Dendritic cell treated with granulocyte-macrophage colony-stimulating factor and Interleukin-4, amounts not matched to agents 40 ng/mL and 50 ng/mL, for 4 days (primary cell): ENCODE measurements around the gene MCOLN3.

Source experiments
- H3K27ac Mint-ChIP-seq: one replicate; pipeline ENCODE4 v1.8.0; 2022; ENCODE audit warnings: mild to moderate bottlenecking, mixed read lengths
- H3K27me3 Mint-ChIP-seq: one replicate; pipeline ENCODE4 v1.8.0; 2022; ENCODE audit warnings: mild to moderate bottlenecking, mixed read lengths
- H3K36me3 Mint-ChIP-seq: one replicate; pipeline ENCODE4 v1.8.0; 2022; ENCODE audit warnings: low read depth, mixed read lengths
- H3K4me1 Mint-ChIP-seq: one replicate; pipeline ENCODE4 v1.8.0; 2022; ENCODE audit warnings: low read depth, mixed read lengths
- H3K4me3 Mint-ChIP-seq: one replicate; pipeline ENCODE4 v1.8.0; 2022; ENCODE audit warnings: mild to moderate bottlenecking, moderate library complexity, mixed read lengths
- H3K9me3 Mint-ChIP-seq: one replicate; pipeline ENCODE4 v1.8.0; 2022; ENCODE audit warnings: mixed read lengths
- intact Hi-C: fragments of 100-400 bp; cut with micrococcal nuclease; formaldehyde crosslinking; loops from one replicate; pipeline ENCODE4 v1.15.0; 2022

The MCOLN3 gene

DNA sequence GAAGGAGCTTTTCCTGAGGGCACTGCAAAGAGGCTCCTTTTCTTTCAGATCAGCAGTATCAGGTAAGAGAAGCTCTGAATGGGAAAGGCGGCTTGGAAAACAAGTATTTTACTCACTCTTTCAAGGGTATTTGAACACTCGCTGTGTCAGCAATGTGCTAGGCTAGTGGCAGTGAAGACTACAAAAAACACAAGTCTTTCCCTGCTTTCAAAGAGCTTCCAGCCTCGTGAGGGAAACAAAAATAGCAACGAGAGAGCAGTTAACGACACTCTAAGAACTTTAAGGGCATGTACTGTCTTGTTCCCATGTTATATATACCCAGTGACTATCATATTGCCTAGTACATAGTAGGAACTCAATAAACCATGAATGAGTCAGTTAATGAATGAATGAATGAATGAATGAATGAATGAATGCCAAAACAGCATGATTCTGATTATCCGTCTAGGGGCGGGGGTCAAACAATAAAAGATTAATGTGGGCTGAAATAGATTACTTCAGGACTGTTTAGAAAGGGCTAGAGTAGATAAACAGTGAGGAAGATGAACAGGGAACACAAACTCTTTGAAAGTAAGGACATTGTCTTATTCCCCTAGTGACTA is 14.2 kb upstream of the MCOLN3 start:
- H3K4me3 Mint-ChIP-seq = peak overlapping the region; percentile 73
- no peaks in the 10 kb centered on the region for H3K9me3 Mint-ChIP-seq
- H3K4me1 Mint-ChIP-seq = peaks cover 25% of the 10 kb centered on the region
- H3K27me3 Mint-ChIP-seq = peaks cover 6% of the 10 kb centered on the region
- H3K27ac Mint-ChIP-seq = peak overlapping the region; percentile 90
- intact Hi-C loops = no loop called here
- no peaks in the 10 kb centered on the region for H3K36me3 Mint-ChIP-seq

DNA sequence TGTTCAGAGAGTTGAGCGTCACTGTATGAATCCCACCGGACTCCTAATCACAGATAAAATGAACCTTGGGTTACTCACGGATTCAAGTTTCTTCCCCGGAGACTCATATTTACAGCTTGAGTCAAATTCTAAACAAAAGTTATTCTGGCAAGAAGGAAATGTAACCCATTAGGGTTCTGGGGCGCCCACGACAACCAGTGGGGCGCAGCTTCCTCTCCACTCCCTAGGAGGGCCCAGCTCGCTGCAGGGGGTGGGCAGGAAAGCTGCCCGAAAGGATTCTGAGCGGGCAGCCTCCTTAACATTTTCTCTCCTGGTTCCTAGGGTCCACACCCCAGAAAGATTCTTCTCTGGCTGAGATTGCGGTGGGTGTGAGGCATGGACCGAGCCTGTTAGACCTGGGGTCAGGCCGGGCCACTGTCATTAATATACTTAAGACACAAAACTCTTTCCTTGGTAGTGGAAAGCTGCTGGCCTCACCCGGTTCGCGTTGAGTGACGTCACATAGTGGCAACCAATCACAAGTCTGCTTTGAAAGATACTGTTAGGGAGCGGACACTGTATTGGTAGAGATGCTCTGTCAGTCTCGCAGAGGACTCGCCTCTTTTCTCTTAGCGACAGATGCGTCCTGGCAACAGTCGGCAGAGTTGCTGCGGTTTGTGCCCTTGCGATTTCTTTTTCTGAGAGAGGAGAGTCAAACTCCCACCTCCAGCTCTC is 13.6 kb upstream of the MCOLN3 start:
- intact Hi-C loops = no loop called here
- H3K27ac Mint-ChIP-seq = peak overlapping the region; percentile 90
- peaks cover 6% of the 10 kb centered on the region for H3K27me3 Mint-ChIP-seq
- peaks cover 25% of the 10 kb centered on the region for H3K4me1 Mint-ChIP-seq
- H3K36me3 Mint-ChIP-seq = no peaks in the 10 kb centered on the region
- H3K9me3 Mint-ChIP-seq = no peaks in the 10 kb centered on the region
- peak overlapping the region; percentile 73 for H3K4me3 Mint-ChIP-seq

DNA sequence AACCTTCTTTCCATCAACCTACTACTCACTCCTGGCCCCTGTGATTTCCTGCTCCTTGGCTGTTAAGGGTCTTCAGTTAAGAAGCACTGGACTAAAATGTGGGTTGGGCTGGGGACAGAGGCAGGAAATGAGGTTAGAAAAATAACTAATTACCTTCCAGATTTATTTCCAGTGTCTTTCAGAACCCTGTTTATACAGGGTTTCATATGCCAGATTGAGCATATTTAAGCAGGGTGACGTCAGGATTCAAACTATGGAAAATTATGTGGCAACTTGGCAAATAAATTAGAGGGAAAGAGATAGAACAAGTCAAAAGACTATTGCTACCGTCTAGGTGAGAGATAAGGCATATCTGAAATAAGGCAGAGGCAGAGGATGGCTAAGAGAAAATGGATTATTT is 11.7 kb upstream of the MCOLN3 start:
- H3K4me3 Mint-ChIP-seq = no peak overlapping the region
- H3K27ac Mint-ChIP-seq = no peak overlapping the region
- H3K36me3 Mint-ChIP-seq = no peaks in the 10 kb centered on the region
- no peaks in the 10 kb centered on the region for H3K9me3 Mint-ChIP-seq
- H3K27me3 Mint-ChIP-seq = peaks cover 8% of the 10 kb centered on the region
- H3K4me1 Mint-ChIP-seq = peaks cover 25% of the 10 kb centered on the region
- intact Hi-C loops = no loop called here

DNA sequence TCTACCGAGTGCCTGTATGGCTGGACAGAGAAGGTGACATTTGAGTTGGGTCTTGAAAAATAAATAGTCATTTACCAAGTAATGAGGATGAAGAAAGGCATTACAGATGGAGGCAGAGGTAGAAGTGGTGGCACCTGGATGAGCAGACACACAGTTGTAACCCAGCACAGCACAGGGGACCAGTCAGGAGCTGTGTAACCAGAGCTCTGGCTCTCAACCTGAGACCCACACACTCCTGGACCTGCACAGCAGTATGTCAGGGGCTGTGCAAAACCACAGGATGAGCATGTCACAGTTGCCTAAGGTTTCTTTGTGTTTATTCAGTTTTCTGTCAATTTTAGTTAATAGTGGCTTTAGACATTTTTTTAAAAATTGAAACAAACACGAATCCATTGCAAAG is 11.3 kb upstream of the MCOLN3 start:
- H3K4me1 Mint-ChIP-seq = peaks cover 25% of the 10 kb centered on the region
- H3K36me3 Mint-ChIP-seq = no peaks in the 10 kb centered on the region
- H3K27me3 Mint-ChIP-seq = peaks cover 8% of the 10 kb centered on the region
- H3K27ac Mint-ChIP-seq = no peak overlapping the region
- no peak overlapping the region for H3K4me3 Mint-ChIP-seq
- intact Hi-C loops = no loop called here
- H3K9me3 Mint-ChIP-seq = no peaks in the 10 kb centered on the region

DNA sequence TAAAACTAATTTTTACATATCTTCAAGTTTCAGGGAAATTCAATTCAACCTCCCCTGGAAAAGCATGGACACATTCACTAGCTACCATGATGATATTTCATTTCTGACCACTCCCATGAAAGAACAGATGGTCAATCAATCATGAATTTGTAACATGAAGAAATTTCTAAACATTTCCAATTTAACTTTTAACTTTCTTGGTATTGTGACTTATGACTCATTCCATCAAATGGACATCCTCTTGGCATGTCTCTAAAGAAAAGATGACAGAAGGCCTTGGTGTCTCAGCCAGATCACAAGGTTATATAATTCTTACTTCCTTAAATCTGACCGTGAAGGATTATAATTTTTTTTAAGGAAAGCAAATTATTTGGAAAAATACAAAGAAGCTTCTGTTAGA is 10.5 kb upstream of the MCOLN3 start:
- Mint-ChIP-seq H3K36me3 (no peaks in the 10 kb centered on the region), H3K4me3 (no peak overlapping the region), H3K9me3 (no peaks in the 10 kb centered on the region), H3K4me1 (peaks cover 25% of the 10 kb centered on the region), H3K27ac (peak overlapping the region; percentile 70), H3K27me3 (peaks cover 8% of the 10 kb centered on the region)
- intact Hi-C loops = no loop called here

DNA sequence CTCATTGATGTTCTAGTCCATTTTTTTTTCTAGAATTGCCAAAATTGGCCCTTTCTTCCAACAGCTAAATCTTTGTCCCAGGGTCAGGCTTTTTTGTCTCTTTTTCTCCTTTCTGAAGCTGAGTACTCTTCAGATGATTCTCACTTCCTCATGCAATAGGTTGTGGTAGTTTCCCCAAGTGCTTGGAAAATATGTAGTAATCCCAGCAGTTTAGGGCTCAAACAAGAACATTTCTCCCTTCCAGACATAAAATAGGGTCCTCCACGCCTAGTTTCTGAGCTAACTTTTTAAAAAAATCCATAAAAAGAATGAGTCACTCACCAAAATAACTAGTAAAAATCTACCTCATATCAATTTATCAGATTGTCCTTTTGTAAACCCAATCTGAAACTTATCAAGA is 10.0 kb upstream of the MCOLN3 start:
- Mint-ChIP-seq H3K27ac (peak overlapping the region; percentile 70), H3K36me3 (no peaks in the 10 kb centered on the region), H3K9me3 (no peaks in the 10 kb centered on the region), H3K4me1 (peaks cover 25% of the 10 kb centered on the region), H3K27me3 (peaks cover 8% of the 10 kb centered on the region), H3K4me3 (no peak overlapping the region)
- intact Hi-C loops = no loop called here

DNA sequence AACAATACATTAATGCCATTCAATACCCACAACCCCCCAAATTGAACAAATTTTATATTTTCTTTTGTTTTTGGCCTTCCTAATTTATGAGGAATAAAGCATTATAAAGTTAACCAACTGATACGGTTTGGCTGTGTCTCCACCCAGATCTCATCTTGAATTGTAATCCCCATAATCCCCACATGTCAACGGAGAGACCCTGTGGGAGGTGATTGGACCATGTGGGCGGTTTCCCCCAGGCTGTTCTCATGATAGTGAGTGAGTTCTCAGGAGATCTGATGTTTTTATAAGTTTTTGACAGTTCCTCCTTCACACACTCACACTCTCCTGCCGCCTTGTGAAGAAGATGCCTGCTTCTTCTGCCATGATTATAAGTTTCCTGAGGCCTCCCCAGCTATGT is 6.4 kb upstream of the MCOLN3 start:
- Mint-ChIP-seq H3K9me3 (no peaks in the 10 kb centered on the region), H3K4me3 (no peak overlapping the region), H3K36me3 (no peaks in the 10 kb centered on the region), H3K27me3 (peaks cover 22% of the 10 kb centered on the region), H3K4me1 (peaks cover 12% of the 10 kb centered on the region), H3K27ac (no peak overlapping the region)
- intact Hi-C loops = no loop called here

DNA sequence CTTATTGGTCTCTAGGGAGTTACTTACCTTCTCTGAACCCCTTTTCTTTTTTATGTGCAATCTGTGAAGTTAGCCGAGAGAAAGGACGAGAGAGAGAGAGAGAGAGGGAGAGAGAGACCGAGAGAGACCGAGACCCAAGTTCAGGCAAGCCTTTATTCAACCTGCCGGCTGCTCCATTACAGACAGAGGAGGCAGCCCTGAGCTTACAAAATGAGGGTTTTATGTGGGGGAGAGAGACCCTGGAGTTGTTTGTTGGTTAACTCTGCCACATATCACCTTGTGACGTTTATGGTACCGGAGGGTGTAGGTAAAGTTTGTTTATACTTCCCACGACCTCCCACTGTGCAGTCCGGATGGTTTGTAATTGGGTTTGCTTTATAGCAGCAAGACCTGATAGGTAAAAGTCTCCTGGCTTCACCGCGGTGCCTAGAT is 1.5 kb upstream of the MCOLN3 start:
- intact Hi-C loops = loop anchor here (5.0 kb wide), 1 partner anchor 52 kb away; the partner anchor contains the start of gene MCOLN2
- no peak overlapping the region for H3K27ac Mint-ChIP-seq
- H3K4me3 Mint-ChIP-seq = no peak overlapping the region
- peaks cover 56% of the 10 kb centered on the region for H3K27me3 Mint-ChIP-seq
- H3K36me3 Mint-ChIP-seq = no peaks in the 10 kb centered on the region
- no peaks in the 10 kb centered on the region for H3K9me3 Mint-ChIP-seq
- H3K4me1 Mint-ChIP-seq = peaks cover 6% of the 10 kb centered on the region

DNA sequence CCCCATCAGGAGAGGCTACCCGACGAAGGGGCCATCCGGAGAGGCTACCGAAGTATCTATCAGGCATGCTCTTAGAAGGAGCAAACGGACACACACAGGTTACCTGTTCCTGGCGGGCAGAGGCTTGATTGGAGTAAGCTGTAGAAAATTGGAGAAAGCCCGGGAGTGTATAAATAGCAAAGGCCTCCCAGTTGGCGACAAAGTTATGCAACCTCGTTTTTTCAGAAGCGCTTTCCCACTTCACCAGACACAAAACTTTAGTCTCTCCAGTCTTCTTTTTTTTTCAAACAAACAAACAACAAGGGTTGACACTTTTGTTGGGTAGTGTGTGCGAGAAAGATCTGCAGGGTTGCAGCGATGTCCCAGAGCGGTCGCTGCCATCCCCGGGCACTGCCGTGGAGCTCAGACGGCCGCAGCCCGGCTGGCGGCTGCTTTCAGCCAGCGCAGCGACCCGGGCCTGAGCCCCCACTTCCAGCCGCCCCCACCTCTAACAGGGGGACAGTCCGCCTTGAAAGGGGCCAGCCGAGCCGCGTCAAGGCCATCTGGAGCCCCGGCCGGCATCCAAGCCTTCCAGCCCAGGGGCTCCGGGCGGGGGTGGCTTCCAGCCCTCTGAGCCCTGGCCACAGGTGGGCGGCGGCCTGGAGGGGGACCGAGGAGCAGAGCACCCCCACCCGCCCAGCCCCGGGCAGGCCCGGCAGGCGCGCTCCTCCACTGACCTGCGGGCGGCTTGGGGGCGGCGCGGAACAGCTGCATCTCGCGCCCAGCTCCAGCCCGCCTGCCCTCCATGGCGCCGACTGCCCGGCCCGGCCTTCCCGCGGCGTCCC is 616 bp downstream of the MCOLN3 start:
- Mint-ChIP-seq H3K4me1 (peaks cover 6% of the 10 kb centered on the region), H3K9me3 (no peaks in the 10 kb centered on the region), H3K27ac (no peak overlapping the region), H3K27me3 (peaks cover 68% of the 10 kb centered on the region), H3K36me3 (no peaks in the 10 kb centered on the region), H3K4me3 (peak overlapping the region; percentile 30)
- intact Hi-C loops = loop anchor here (5.0 kb wide), 1 partner anchor 50 kb away; the partner anchor contains the start of gene MCOLN2

DNA sequence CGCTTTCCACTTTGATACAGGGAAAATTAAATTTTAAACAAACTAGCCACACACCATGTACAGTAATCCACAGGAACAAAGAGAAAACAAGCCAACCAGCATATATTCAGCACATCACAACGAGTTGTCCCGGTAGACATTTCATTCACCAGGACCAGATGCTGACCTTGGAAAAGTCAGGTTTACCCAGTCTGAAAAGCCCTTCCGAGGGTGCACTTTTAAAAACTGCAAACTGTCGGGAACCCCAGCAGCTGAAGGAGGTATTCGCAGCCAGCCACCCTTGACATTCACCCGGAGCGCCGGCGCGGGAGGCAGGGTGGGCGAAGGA is 1.2 kb downstream of the MCOLN3 start:
- Mint-ChIP-seq H3K27ac (no peak overlapping the region), H3K4me1 (peaks cover 6% of the 10 kb centered on the region), H3K27me3 (peaks cover 72% of the 10 kb centered on the region), H3K36me3 (no peaks in the 10 kb centered on the region), H3K4me3 (no peak overlapping the region), H3K9me3 (no peaks in the 10 kb centered on the region)
- intact Hi-C loops = loop anchor here (5.0 kb wide), 1 partner anchor 50 kb away; the partner anchor contains the start of gene MCOLN2

DNA sequence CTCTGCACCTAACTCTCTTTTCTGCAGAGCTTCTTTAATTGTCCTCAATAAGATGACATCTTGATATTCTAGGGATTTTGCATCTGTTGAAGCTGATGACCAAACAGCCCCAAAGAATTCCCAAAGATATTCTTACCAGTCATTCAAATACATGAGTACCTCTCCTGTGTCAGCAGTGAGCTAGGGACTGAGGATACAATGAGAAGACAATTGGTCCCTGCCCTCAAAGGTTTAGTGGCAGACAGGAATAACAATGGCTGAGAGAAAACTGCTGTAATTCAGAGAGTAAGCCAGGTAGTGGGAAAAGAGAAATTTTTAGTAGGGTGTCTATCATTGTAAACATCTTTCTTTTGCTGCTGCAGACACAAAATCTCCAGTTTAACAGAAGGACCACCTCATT is 5.9 kb downstream of the MCOLN3 start:
- H3K27ac Mint-ChIP-seq = no peak overlapping the region
- peaks cover 47% of the 10 kb centered on the region for H3K27me3 Mint-ChIP-seq
- no peaks in the 10 kb centered on the region for H3K9me3 Mint-ChIP-seq
- H3K4me1 Mint-ChIP-seq = peaks cover 4% of the 10 kb centered on the region
- intact Hi-C loops = no loop called here
- H3K36me3 Mint-ChIP-seq = no peaks in the 10 kb centered on the region
- no peak overlapping the region for H3K4me3 Mint-ChIP-seq

DNA sequence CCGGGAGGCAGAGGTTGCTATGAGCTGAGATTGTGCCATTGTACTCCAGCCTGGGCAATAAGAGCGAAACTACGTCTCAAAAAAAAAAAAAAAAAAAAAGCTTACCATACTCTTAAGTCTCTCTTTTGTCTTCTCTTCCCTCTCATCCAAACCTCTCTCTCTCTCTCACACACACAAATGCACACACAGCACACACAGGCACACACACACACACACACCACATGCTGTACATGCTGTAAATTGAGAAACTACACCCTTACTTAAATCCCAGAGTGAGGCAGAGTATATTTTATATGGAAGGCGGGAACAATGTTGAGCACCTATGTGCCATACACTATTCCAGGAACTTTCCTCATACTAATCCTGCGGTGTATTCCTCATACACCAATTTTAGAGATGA is 6.5 kb downstream of the MCOLN3 start:
- Mint-ChIP-seq H3K4me1 (no peaks in the 10 kb centered on the region), H3K4me3 (no peak overlapping the region)
- intact Hi-C loops = no loop called here

DNA sequence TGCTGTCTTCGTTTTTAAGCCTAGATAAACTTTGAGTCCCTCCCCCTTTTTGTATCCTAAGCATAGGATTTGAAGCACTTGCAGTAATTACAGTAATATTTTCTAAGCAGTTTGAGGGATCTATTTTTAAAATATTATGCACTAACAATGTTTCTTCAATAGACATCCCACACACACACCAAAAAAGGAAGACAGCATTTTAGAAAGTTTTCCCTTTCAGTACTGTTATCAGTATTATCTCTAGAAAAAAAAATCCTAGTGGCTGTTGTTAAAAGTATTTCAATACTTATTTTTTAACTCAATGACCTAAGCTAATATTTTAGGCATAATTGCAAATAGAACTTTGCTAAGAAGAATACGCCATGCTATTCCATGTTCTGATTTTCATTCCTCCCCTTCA is 15.1 kb downstream of the MCOLN3 start:
- intact Hi-C loops = no loop called here
- Mint-ChIP-seq H3K36me3 (no peaks in the 10 kb centered on the region), H3K4me1 (no peaks in the 10 kb centered on the region), H3K9me3 (no peaks in the 10 kb centered on the region), H3K27ac (no peak overlapping the region), H3K4me3 (no peak overlapping the region), H3K27me3 (peaks cover 3% of the 10 kb centered on the region)

More for the DNA sequence above, 6.5 kb downstream of the MCOLN3 start:
- H3K27ac Mint-ChIP-seq = no peak overlapping the region
- H3K9me3 Mint-ChIP-seq = no peaks in the 10 kb centered on the region
- H3K36me3 Mint-ChIP-seq = no peaks in the 10 kb centered on the region
- peaks cover 41% of the 10 kb centered on the region for H3K27me3 Mint-ChIP-seq

DNA sequence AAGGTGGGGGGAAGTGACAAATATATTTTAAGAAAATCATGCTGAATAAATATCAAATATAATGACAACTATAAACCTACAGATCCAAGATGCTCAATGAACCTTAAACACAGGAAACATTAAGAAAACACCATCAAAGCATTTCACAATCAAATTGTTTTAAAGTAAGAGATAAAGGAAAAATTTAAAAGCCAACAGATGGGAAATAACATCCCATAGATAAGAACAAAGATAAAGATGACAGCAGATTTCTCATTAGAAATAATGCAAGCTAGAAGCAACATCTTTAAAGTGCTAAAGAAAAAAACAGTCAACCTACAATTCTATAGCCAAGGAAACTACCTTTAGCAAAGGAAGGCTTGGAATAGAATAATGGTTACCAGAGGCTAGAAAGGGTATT is 17.8 kb downstream of the MCOLN3 start:
- no peak overlapping the region for H3K4me3 Mint-ChIP-seq
- H3K27ac Mint-ChIP-seq = no peak overlapping the region
- H3K27me3 Mint-ChIP-seq = peaks cover 3% of the 10 kb centered on the region
- no peaks in the 10 kb centered on the region for H3K9me3 Mint-ChIP-seq
- no peaks in the 10 kb centered on the region for H3K4me1 Mint-ChIP-seq
- H3K36me3 Mint-ChIP-seq = no peaks in the 10 kb centered on the region
- intact Hi-C loops = no loop called here
